ENCODE data around the gene PFKL. TPM values are rescaled to one million over a fixed set of nuclear protein-coding genes. Genes with fewer than 3 reads are reported as not detected.

PFKL gene
- total RNA-seq, 1 experiment from 2014 or later: 134 TPM

DNA sequence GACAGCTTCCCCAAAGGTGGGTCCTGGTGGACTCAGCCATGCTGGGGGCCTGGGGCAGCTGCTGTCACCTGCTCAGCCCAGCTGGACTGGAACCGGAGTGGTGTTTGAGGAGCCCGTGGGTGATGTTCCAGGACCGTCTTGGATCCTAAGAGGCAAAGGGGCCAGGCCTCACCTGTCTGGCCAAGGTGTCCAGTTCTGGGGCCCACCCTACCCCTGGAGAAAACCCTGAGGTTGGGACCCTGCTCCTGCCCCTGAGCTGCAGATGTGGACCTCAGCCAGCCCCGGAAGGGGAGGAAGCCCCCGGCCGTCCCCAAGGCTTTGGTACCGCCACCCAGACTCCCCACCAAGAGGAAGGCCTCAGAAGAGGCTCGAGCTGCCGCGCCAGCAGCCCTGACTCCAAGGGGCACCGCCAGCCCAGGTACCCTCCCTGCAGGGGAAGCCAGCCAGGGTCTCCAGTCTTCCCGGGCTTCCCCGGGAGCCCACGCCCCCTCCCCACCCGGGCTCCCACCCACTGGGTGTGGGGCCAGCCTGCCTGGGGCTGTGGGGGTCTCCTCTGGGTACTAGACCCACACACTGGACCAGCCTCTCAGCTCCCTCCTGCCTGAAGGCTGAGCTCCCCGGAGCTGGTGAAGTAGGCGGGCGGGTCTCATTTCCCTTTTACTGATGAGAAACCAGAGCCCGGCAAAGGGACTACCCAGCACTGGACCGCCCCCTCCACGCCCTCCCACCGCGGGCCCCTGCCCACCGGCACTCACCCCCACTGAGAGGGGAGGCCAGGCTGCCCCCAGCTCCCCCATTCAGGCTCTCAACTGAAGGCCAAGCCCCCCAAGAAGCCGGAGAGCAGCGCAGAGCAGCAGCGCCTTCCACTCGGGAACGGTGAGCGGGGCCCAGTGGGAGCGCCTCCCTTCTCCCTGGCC is 12.9 kb upstream of the PFKL start (continued):
- TF ChIP-seq, protein P1, sequence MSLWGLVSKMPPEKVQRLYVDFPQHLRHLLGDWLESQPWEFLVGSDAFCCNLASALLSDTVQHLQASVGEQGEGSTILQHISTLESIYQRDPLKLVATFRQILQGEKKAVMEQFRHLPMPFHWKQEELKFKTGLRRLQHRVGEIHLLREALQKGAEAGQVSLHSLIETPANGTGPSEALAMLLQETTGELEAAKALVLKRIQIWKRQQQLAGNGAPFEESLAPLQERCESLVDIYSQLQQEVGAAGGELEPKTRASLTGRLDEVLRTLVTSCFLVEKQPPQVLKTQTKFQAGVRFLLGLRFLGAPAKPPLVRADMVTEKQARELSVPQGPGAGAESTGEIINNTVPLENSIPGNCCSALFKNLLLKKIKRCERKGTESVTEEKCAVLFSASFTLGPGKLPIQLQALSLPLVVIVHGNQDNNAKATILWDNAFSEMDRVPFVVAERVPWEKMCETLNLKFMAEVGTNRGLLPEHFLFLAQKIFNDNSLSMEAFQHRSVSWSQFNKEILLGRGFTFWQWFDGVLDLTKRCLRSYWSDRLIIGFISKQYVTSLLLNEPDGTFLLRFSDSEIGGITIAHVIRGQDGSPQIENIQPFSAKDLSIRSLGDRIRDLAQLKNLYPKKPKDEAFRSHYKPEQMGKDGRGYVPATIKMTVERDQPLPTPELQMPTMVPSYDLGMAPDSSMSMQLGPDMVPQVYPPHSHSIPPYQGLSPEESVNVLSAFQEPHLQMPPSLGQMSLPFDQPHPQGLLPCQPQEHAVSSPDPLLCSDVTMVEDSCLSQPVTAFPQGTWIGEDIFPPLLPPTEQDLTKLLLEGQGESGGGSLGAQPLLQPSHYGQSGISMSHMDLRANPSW (CRISPR knock-in tag; conservative IDR thresholded peaks at IDR 0.05; ENCODE audit: low read depth): no peak
- no peak for TF ChIP-seq OVOL2 (CRISPR knock-in tag; IDR thresholded peaks at IDR 0.05; ENCODE audit: borderline replicate concordance)
- TF ChIP-seq FOXK1 (CRISPR knock-in tag; IDR thresholded peaks at IDR 0.05): no peak
- no peak for TF ChIP-seq EMX1 (CRISPR knock-in tag; IDR thresholded peaks at IDR 0.05)
- no peak for TF ChIP-seq CREM (CRISPR knock-in tag; IDR thresholded peaks at IDR 0.05)
- TF ChIP-seq, protein P2, sequence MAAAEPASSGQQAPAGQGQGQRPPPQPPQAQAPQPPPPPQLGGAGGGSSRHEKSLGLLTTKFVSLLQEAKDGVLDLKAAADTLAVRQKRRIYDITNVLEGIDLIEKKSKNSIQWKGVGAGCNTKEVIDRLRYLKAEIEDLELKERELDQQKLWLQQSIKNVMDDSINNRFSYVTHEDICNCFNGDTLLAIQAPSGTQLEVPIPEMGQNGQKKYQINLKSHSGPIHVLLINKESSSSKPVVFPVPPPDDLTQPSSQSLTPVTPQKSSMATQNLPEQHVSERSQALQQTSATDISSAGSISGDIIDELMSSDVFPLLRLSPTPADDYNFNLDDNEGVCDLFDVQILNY (CRISPR knock-in tag; IDR thresholded peaks at IDR 0.05): no peak
- no peak for TF ChIP-seq RORB (CRISPR knock-in tag; IDR thresholded peaks at IDR 0.05)
- no peak for TF ChIP-seq MYBL2 (CRISPR knock-in tag; IDR thresholded peaks at IDR 0.05)
- TF ChIP-seq TEAD1 (CRISPR knock-in tag; IDR thresholded peaks at IDR 0.05): no peak
- TF ChIP-seq ZNF263 (CRISPR knock-in tag; IDR thresholded peaks at IDR 0.05; ENCODE audit: low read depth): no peak
- TF ChIP-seq JAZF1 (CRISPR knock-in tag; IDR thresholded peaks at IDR 0.05): no peak
- TF ChIP-seq CREB1 (CRISPR knock-in tag; IDR thresholded peaks at IDR 0.05): no peak

DNA sequence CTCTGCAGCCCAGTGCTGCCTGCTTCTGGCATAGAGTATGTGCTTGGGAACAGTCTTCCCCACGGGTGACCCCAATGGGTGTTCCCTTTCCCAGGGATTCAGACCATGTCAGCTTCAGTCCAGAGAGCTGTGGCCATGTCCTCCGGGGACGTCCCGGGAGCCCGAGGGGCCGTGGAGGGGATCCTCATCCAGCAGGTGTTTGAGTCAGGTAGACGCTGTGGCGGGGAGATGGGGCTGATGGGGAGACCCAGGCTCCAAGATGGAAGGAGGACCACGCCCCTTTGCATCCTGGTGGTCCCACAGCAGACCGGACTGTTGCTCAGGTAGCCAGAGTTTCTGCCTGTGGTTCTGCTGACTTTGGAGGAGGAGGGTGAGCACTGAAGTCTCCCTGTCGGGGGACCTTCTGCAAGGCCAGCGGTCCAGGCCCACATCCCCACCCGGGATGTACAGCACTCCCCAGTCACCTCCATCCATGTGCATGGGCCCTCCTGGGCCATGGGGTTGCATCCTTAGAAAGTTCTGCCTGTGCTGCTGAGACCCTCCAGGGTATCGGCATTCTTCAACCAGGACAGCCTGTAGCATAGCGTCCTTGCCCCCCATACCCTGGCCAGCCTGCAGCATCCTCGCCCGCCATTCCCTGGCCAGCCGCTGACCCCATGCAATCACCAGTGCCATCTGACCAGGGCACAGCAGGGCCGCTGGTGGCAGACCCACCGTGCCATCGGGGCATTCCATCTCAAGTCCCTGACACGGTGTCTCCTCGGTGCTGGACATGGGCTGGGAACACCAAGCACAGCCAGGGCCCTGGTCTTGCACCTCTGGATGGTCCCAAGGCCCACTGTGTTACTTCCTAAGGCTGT is 11.4 kb upstream of the PFKL start:
- Mint-ChIP-seq H3K9me3 (no peaks in the 10 kb centered on the region), H3K27ac (no peak overlapping the region), H3K27me3 (ENCODE audit: low read depth) (peaks cover 27% of the 10 kb centered on the region), H3K36me3 (no peaks in the 10 kb centered on the region), H3K4me3 (no peak overlapping the region), H3K4me1 (peaks cover 10% of the 10 kb centered on the region)
- ChIA-PET CTCF (interaction anchor here (2.9 kb wide), 1 partner anchor 9 kb away, joined by 22 read pairs; no protein-coding TSS in a partner anchor), POLR2A (no interaction called here)
- ATAC-seq (no peak), DNase-seq (ENCODE audit: low spot score) (no peak)
- TF ChIP-seq, protein P3, sequence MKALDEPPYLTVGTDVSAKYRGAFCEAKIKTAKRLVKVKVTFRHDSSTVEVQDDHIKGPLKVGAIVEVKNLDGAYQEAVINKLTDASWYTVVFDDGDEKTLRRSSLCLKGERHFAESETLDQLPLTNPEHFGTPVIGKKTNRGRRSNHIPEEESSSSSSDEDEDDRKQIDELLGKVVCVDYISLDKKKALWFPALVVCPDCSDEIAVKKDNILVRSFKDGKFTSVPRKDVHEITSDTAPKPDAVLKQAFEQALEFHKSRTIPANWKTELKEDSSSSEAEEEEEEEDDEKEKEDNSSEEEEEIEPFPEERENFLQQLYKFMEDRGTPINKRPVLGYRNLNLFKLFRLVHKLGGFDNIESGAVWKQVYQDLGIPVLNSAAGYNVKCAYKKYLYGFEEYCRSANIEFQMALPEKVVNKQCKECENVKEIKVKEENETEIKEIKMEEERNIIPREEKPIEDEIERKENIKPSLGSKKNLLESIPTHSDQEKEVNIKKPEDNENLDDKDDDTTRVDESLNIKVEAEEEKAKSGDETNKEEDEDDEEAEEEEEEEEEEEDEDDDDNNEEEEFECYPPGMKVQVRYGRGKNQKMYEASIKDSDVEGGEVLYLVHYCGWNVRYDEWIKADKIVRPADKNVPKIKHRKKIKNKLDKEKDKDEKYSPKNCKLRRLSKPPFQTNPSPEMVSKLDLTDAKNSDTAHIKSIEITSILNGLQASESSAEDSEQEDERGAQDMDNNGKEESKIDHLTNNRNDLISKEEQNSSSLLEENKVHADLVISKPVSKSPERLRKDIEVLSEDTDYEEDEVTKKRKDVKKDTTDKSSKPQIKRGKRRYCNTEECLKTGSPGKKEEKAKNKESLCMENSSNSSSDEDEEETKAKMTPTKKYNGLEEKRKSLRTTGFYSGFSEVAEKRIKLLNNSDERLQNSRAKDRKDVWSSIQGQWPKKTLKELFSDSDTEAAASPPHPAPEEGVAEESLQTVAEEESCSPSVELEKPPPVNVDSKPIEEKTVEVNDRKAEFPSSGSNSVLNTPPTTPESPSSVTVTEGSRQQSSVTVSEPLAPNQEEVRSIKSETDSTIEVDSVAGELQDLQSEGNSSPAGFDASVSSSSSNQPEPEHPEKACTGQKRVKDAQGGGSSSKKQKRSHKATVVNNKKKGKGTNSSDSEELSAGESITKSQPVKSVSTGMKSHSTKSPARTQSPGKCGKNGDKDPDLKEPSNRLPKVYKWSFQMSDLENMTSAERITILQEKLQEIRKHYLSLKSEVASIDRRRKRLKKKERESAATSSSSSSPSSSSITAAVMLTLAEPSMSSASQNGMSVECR (CRISPR knock-in tag; IDR thresholded peaks at IDR 0.05; ENCODE audit: borderline replicate concordance): no peak
- TF ChIP-seq, protein P4, sequence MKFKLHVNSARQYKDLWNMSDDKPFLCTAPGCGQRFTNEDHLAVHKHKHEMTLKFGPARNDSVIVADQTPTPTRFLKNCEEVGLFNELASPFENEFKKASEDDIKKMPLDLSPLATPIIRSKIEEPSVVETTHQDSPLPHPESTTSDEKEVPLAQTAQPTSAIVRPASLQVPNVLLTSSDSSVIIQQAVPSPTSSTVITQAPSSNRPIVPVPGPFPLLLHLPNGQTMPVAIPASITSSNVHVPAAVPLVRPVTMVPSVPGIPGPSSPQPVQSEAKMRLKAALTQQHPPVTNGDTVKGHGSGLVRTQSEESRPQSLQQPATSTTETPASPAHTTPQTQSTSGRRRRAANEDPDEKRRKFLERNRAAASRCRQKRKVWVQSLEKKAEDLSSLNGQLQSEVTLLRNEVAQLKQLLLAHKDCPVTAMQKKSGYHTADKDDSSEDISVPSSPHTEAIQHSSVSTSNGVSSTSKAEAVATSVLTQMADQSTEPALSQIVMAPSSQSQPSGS (CRISPR knock-in tag; IDR thresholded peaks at IDR 0.05; ENCODE audit: borderline replicate concordance, low read depth): no peak
- TF ChIP-seq CREM (CRISPR knock-in tag; IDR thresholded peaks at IDR 0.05) (no peak), SMAD4 (CRISPR knock-in tag; IDR thresholded peaks at IDR 0.05) (no peak)
- TF ChIP-seq, protein P5, sequence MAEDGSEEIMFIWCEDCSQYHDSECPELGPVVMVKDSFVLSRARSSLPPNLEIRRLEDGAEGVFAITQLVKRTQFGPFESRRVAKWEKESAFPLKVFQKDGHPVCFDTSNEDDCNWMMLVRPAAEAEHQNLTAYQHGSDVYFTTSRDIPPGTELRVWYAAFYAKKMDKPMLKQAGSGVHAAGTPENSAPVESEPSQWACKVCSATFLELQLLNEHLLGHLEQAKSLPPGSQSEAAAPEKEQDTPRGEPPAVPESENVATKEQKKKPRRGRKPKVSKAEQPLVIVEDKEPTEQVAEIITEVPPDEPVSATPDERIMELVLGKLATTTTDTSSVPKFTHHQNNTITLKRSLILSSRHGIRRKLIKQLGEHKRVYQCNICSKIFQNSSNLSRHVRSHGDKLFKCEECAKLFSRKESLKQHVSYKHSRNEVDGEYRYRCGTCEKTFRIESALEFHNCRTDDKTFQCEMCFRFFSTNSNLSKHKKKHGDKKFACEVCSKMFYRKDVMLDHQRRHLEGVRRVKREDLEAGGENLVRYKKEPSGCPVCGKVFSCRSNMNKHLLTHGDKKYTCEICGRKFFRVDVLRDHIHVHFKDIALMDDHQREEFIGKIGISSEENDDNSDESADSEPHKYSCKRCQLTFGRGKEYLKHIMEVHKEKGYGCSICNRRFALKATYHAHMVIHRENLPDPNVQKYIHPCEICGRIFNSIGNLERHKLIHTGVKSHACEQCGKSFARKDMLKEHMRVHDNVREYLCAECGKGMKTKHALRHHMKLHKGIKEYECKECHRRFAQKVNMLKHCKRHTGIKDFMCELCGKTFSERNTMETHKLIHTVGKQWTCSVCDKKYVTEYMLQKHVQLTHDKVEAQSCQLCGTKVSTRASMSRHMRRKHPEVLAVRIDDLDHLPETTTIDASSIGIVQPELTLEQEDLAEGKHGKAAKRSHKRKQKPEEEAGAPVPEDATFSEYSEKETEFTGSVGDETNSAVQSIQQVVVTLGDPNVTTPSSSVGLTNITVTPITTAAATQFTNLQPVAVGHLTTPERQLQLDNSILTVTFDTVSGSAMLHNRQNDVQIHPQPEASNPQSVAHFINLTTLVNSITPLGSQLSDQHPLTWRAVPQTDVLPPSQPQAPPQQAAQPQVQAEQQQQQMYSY (CRISPR knock-in tag; IDR thresholded peaks at IDR 0.05): no peak

Measured in WTC11 (cell line).